GM18499 (cell line): Measurements from ENCODE around the gene CACNA1S.

ENCODE experiments used
- ATAC-seq: cut with Tn5 transposase; IDR thresholded peaks from one replicate; pipeline ENCODE4 v1.9.1; 2021; ENCODE audit warnings: moderate number of reproducible peaks; ENCODE audit not compliant: insufficient read depth, unreplicated experiment

CACNA1S gene

DNA sequence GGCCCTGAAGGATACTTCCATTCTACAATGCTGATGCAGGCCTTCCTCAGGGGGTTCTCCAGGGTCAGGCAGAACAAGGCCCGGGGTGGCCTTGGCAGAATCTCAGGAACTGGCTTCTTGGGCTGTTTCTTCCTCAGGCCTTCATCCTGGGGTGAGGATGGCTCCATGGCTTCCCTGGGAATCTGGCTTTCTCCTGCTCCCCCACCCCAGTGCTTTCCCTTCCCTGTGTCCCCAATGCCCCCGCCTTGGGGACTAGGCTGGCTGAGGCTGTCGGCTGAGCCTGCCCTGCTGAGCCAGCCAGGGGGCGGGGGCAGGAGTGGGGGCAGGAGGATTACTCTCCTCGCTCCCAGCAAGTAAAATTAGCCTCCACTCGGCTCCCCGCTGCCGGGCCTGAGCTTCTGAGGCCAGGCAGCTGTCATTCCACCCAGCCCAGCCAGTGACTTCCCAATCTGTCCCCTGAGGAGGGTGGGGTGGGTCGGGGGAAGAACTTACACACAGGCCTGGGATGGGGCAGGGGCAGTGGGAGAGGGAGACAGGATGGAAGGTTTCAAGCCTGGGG is at the start of gene CACNA1S:
CACNA1S (minus strand) TSS at position 254 of the 559 bp plus-strand sequence; CDS start at position 167, 87 bp downstream.
- no peak for ATAC-seq

DNA sequence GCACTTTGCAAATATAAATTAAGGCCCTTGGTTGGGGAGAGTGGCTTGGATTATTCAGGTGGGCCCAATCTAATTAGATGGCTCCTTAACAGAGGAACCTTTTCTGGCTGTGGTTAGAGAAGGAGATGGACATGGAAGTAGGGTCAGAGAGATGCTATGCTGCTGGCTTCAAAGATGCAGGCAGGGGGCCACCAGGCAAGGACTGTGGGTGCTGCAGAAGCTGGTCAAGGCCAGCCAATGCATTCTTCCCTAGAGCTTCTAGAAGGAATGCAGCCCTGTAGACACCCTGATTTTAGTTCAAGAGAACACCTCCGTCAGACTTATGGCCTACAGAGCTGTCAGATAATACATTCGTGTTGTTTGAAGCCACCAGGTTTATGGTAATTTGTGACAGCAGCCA is 45.7 kb upstream of the CACNA1S start:
- ATAC-seq, result no peak

DNA sequence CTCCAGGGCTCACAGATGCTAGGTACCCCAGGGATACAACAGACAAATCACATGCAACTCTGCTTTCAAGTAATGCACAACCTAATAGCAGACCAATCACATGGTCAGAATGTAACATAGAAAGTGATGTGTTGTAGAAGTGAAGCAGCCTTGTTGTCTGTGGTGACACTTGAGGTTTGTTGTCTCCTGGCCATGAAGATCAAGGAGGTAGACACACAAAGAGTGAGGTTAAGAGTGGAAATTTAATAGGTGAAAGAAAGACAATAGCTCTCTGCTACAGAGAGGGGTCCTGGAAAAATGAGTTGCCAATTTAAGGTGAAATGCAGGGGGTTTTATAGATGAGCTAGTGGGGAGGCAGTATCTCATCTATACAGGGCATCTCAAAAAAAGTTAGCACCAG is 44.6 kb upstream of the CACNA1S start:
- ATAC-seq, result no peak

DNA sequence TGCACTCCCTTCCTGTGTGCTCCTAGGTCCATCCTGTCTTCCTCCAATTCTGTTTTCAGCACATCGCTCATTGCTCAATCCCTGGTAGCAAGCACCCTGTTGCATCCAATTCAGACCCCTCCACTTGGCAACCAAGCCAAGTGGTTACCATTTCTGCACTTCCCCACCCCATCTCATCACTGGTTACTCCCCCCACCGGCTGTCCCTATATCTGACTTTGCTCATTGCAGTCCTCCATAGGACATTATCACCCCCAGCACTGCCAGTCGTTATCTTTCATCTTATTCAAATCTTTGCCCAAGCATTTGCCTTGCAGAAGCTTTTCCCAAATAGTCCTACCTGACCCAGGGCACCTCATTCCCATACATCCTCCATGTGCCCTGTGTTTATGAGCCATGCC is 44.1 kb upstream of the CACNA1S start:
- ATAC-seq, result no peak

DNA sequence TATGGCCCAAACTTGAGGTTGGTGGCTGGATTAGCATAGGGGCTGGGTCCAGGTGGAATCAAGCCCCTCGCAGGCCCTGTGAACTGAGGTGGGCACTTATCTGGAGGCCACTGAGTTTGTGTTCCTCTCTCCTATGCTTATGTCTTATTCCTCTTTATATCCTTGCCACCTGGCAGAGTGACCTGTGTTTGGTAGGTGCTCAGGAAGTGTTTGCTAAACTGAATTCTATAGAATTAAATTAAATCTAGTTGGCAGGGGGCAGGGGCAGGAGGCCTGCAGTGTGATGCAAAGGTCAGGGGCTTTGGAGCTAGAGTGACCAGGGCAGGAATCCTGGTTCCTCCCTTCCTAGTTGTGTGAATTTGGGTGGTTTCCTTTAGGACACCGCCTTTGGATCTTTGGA is 43.1 kb upstream of the CACNA1S start:
- no peak for ATAC-seq

DNA sequence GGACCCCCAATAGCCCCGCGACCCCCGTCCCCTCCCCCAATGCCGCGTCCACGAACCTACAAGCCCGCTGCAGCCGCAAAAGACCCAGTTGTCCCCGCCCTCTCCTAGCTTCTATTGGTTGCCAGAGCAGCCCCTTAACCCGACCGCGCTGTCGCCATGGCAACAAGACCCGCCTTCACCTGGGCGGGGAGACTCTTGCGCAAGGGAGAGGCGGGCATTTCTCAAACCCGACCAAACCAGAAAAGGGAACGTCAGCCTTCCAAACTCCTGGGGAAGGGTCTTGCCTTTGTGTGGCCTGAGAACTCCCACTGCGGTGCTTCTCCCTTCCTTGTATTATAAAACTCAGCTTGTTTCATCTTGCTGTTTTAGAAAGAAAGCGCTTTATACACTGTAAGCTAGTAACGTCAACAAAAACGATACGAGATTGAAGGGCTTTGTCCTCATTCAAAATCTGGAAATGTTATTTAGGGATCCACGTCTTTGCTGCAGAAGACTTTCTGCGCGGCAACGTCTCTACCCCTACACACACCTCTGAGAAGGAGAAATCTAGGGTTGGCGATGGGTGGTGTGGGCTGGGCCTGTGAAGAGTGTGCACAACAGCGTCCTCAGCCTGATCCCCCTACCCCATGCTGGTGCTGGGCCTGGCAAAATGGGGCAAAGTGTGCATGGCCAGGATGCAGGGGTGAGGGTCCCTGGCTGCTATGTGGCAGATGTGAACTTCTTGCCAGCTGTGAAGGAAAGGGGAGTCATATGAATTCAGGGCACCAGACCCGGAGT is 42.4 kb upstream of the CACNA1S start, which contains the start of gene TMEM9:
TMEM9 (minus strand) TSS at position 86 of the 777 bp plus-strand sequence. CDS start 551 bp downstream, outside the sequence.
- ATAC-seq, result peak; percentile 79

DNA sequence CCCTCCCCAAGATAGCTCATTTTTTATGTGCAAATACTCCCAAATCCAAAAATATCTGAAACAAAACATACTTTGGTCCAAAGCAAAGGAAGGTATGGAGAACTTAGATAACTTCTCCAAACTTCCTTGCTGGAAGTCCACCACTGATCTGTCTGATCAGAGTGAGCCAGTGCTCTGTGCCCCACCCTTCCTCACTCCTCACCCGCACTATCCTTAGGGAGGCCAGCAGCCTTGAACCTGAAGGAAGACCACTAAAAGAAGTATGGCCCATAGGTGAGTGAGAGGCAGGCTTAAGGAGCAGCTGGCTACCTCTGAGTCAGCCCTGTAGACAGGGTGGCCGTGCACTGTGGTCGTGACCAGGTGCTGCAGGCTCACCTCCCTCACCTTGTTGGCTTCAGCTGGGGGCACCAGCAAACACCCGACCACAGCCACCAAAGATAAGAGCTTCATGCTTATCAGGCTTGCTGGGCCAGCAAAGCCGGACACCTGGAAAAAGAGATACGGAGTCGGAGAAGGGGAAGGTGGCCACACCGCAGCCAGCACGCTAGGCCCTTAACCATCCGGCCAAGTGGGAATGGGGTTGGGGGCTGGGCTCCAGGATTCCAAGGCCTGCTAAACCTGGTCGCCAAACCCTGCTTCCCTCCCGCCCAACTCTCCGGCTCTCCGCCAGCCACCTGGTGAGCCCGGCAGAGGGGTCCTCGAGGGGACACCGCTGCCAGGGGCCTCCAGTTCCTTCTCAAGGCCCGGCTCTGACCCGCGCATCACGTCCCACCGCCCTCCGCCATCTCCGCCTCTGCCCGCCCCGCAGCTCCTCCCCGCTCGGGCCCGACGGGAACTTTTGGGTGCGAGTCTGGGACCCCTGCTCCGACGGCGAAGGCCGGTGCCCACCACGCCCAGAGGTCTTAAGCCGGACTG is 41.5 kb upstream of the CACNA1S start:
- ATAC-seq, result peak; percentile 12

DNA sequence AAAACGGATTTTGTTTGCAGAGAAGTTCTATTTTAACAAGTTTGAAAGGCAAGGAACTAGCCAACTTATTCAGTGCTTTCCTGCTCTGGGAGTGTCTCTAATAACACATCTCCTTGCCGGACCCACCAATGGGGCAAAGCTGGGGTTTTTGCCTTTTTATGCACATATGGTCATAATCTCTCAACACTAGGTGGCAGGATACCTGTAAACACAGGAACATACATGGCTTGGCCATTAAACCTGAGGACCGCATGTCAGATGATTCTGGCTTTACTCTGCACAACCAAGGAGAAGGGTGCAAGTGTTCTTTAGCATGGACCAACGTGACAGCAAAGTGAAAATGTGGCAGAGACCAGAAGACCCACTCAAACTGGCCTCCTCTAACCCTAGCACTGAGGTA is 37.2 kb upstream of the CACNA1S start:
- ATAC-seq, result no peak

DNA sequence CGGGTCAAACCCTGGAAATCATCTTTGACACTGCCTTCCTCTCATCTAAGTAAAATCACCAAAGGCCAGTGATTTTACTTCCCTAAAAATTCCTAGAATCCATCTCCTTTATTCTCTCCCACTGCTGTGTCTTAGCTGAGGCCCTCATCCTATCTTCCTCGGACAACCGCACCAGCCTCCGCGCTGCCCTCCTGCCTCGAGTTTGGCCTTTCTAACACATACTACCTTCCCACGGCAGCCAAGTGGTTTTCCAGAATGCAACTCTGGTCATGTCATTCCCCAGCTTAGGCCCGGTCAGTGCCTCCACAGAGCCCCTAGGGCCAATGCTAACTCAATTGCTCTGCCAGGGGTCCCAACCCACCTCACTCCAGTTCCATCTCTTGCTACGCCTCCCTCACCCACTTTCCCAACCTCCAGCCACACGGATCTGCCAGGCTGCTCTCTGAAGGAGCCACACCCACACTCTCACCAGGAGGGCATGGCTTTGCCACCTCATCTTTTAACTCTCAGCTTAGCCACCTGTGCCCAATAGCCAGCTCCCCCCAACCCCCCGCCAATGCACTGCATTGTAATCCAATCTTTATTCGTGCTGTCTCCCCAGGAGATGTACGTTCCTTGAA is 35.3 kb upstream of the CACNA1S start:
- no peak for ATAC-seq

DNA sequence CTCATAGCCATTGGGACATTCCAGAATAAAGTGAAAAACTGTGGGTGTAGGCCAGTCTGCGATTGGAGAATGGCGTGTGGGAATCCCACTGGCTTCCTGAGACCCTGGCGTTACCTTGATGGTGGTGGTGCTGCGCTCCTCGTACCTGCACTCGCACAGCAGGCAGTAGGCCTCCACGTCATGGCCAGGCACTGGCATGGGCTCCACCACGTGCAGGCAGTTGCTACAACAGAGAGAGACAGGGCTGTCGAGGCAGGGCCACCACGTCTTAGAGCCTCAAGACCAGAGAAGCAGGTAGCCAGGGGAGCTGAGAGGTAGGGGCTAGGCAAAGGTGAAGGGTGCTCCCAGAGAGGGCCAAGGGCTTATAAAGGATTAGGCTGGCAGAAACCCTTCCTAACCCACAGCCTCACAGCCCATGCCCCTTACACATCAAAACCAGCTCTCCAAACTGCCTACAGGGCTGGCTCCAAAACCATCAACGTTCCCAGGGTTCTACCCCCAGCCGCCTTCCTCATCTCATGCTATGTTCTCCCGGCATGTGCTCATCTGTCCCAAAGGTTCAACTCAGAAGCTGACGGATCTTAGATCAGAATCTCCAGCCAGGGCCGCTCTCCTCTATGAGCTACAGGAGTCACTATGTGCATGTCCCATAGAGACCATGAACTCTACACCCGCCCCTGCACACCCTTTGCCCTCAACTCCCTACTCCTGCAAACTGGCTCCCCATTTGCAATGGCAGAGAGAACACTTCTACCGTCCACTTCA is 34.6 kb upstream of the CACNA1S start:
- ATAC-seq, result no peak

DNA sequence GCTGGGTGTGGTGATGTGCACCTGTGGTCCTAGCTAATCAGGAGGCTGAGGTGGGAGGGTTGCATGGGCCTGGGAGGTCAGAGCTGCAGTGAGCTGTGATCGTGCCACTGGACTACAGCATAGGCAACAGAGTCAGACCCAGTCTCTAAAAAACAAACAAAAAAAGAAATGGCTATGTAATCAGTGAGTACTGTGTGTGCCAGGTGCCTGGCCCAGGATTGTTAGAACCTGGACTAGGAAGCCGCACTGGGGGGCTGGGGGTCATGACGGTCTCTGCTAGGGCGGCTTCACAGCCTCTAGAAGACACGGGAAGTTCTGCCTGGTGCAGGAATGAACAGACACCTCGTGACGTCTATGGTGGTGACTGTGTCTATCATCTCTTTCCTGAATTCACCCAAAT is 33.6 kb upstream of the CACNA1S start:
- ATAC-seq, result no peak

DNA sequence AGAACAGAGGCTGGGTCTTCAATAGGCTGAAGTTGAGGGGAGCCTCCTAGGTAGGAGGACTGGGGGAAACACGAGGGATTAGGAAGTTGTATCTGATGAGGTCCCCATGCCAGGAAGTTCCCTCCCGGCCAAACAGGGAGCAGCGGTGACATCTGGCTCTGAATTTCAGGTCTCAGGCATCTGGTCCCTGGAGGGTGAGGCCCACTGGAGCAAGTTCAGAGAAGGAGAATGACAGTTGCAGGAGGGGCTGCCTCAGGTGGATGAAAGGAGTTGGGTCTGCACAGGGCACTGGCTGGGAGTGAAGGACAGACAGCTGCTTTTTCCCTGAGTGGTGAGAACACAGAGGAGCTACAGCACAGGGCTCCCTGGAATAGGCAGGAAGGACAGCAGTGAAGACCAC is 32.9 kb upstream of the CACNA1S start:
- no peak for ATAC-seq

DNA sequence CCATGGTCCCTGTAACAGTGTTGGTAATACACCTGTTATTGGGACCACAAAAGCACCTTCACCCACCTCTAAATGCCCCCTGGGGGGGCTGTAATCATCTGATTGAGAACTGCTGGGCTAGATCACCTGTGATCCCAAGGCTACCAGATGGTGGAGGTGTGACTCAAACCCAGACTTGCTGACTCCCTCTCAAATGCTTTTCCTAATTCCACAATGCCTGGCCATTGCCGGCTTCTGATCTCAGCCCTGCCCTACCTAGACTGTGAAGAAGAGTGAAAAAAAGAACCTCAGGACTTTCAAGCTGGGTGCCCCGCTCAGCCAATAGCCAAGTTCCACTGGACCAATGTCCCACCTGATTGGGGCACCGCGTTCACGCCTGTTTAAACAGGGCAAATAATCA is 32.5 kb upstream of the CACNA1S start:
- ATAC-seq, result no peak

DNA sequence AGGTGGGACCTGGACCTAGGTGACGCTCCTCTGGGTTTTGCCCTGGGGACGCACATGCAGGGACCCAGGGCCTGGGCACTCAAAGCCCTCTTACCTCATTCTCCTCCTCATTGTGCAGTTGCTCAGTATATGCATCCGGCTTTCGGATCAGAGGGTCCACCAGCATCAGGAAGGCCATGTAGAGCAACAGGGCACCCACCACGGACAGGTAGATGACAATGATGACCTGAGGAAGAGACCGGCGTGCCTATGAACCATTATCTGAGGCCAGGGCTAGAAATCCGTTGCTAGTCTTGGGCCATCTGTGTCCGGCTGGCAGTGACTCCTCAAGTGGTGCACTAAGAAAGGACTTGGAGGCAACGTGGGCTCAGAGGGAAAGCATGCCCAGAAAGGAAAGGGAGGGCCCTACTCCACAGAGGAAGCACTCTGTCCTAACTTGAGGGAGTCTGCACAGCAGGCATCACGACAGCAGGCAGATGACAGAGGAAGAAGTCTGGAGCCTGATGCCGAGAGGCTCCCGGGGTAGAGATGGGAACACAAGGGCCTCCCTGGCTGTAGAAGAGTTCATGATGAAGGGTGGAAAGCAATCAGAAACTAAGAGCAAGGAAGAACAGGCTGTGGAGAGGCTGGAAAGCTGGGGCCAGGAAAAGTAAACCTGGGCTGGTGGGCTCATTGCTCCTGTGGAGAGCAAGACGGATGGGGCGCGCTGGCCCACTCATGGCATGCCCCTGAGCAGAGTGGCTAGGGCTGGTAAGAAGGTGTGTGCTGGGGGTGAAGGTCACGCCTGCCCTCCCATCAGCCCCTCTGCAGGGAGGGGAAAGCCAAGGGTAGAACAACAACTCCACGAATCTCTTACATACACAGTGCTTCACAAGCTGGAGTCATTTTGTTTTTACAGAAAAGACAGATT is 31.8 kb upstream of the CACNA1S start:
- ATAC-seq, result no peak

DNA sequence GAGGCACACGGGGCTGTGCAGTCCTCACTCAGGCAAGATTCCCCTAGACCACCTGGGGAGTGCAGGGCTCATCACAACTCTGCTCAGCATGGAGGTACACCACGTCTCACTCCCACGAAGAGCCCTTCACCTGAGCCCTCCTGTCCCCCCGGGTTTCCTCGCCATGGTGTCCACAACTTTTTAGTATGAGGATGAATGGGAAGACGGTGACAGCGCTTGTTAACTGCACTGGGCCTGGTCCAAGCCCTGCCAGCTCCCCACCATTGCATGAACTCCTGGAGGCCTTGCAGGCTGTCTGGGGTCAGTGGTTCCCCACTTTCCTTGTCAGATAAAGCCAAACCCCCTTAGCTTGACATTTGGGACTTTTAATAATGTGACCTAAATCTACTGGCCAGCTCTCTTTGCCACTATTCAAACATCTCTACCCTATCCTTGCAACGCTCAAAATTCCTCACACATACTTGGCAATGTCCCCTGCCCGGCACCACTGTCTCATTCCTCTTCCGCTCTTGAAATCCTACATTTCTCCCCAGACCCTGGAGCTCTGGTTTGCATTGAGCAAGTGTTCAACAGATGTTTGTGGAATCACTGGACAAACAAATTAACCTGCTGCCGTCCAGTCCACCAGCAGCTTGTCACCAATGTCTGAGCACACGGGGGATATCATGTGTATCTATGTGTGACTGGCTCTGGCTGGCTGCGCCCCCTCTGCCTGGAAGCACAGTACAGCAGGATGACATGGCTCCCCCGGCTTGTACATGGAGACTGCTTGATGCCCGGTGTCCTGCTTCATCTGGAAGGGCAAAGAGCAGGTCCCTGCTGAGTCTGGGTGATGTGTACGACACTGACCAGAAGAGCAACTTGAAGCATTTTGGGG is 30.9 kb upstream of the CACNA1S start:
- ATAC-seq, result no peak

DNA sequence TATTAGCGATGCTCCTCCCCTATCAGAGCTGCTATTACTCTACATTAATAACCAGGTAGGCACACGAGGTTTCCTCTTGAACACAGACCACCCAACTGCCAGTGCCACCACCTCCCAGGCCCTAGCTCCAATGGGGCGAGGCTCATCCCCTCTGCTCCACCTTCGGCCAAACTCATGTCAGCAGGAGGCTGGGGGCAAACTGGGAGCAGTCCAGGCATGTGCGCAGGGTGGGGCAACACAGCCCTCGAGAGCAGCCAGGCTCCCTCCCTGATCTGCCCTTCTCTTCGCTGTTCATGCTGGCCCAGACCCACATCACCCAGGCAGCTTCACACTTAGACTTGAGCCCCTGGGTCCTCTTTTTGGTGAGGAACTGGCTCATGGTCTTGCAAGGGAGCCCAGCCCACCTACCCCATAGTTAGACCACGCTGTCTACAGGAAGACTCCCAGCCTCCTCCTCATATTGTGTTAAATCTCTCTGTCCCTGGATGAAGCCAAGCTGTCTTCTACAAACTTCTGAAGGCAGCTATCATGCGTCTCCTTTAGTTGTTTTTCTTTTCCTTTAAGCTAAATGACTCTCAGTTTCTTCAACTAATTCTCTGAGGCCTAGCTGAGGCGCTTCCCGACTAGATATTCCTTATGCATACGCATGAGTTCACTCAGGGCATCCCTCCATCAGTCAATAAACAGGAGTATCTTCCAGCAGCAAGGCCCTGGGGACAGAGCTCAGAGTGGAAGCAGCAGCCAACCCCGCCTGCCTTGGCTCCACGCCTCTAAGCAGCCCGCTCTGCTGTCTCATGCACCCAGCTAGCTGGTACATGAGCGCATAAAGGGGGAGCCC is 30.0 kb upstream of the CACNA1S start:
- ATAC-seq, result no peak

DNA sequence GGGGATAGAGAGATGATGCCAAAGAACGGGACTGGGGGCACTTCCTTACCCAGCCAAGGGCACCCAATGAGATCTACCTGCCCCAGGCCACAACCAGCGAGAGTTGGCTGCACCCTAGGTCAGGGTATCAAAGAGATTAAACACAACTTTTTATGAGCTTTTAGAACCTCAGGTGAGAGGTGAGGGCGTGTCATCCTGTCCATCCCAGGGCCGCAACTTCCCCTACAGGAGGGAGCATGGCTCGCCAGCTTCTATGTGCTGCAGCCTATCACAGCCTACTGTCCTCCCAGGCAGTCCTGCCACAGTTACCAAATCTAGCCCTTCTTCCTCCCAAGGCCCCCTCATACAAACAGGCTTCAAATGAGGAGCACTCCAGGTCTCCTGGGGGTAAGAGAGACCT is 29.2 kb upstream of the CACNA1S start:
- ATAC-seq, result no peak
